Heart left ventricle (tissue), 16 donors: ENCODE data around the gene GNAT1. TPM values are rescaled to one million over a fixed set of nuclear protein-coding genes. Genes with fewer than 3 reads are reported as not detected.

Experiments
- ATAC-seq, 4 donors: fragments of 200-7000 bp; cut with Tn5 transposase; one replicate each; pipeline ENCODE4 v1.9.1; 2020 to 2022; ENCODE audit warnings: moderate library complexity in 4 of 4, mild to moderate bottlenecking in 3 of 4, moderate number of reproducible peaks in 1 of 4
- DNase-seq, 5 donors: peaks; one replicate each; pipeline ENCODE4 v3.0.0-alpha.2; 2020
- H3K27ac ChIP-seq, 12 donors: fragments of 200-600 bp; sonication (generic) in 4 of 12; one replicate each; pipeline versions ENCODE4 v1.5.0 to v1.8.0; 2016 to 2022; ENCODE audit warnings: mild to moderate bottlenecking in 2 of 12
- H3K27me3 ChIP-seq, 9 donors: fragments of 200-600 bp; sonication (generic) in 2 of 9; one replicate each; pipeline versions ENCODE4 v1.5.1 to v1.8.0; 2016 to 2022; ENCODE audit warnings: mild to moderate bottlenecking in 3 of 9
- H3K36me3 ChIP-seq, 9 donors: fragments of 200-600 bp; sonication (generic) in 2 of 9; one replicate each; pipeline versions ENCODE4 v1.5.0 to v1.8.0; 2018 to 2022; ENCODE audit warnings: mild to moderate bottlenecking in 2 of 9
- H3K4me1 ChIP-seq, 12 donors: fragments of 200-600 bp; sonication (generic) in 4 of 12; one replicate each; pipeline versions ENCODE4 v1.5.0 to v1.8.0; 2016 to 2022; ENCODE audit warnings: mild to moderate bottlenecking in 3 of 12
- H3K4me3 ChIP-seq, 12 donors: fragments of 200-600 bp; sonication (generic) in 4 of 12; one replicate each; pipeline versions ENCODE4 v1.5.0 to v1.8.0; 2017 to 2022; ENCODE audit warnings: mild to moderate bottlenecking in 9 of 12, moderate library complexity in 4 of 12
- H3K9me3 ChIP-seq, 12 donors: fragments of 200-600 bp; sonication (generic) in 4 of 12; one replicate each; pipeline versions ENCODE4 v1.5.0 to v1.8.0; 2016 to 2022; ENCODE audit warnings: mild to moderate bottlenecking in 1 of 12
- POLR2A ChIP-seq, 2 donors: fragments of 450-650 bp; IDR thresholded peaks; one replicate each; pipeline ENCODE4 v1.6.1; 2017; ENCODE audit warnings: antibody characterized with exemption in 2 of 2, mild to moderate bottlenecking in 2 of 2, moderate library complexity in 2 of 2
- WGBS, 4 donors: extraction: QIAGEN DNeasy Blood & Tissue Kit in 2 of 4; methylation state at CpG; one replicate each; pipeline versions ENCODE4 v1.1.5 to v1.1.7; 2013 to 2018; 5-methylcytosine and 5-hydroxymethylcytosine counted together
- intact Hi-C, 10 donors: fragments of 100-400 bp; cut with DNase I; formaldehyde crosslinking; loops; one replicate each; pipeline versions ENCODE4 v1.11.1 to v1.14.2; 2022
- polyA plus RNA-seq, 2 donors: library from polyadenylated mRNA; stranded (reverse); fragments of 200-250 nt; gene quantifications; one replicate each; pipeline ENCODE4 v1.2.3, GENCODE V29; 2013
- total RNA-seq, 9 donors: library from RNA; depleted of rRNA in 2 of 9; stranded (reverse); fragments of >200 nt in 2 of 9; fragmentation: NEBNext Ultra II Directional in 3 of 9; extraction: Animal tissue kit (Norgen Biotek cat#: 25700) in 3 of 9; gene quantifications; one replicate each; pipeline versions ENCODE4 v1.1.0 to v1.2.4, GENCODE V29; 2016 to 2023
- TF ChIP-seq, protein P1 (sequence below), 12 donors: fragments of 200-600 bp; sonication (generic) in 4 of 12; IDR thresholded peaks; one replicate each; pipeline versions ENCODE4 v1.5.0 to v1.8.0; 2018 to 2022; ENCODE audit warnings: antibody characterized with exemption in 12 of 12, mild to moderate bottlenecking in 5 of 12
- donor health status: ischemic (EF 13 %, LVEDD 7.1; RV severe dilation, severe dysfunction).
- donor health status: healthy with polysubstance abuse.
- donor health status: DM: no; HTN: yes; CAD: no.
- donor health status: DM: no; HTN: no; CAD: no.
- donor health status: ischemic (EF 25% LVEDD 6.9; RV normal size, moderate dysfunction).
- donor health status: ischemic (EF 25% LVEDD 5.7; RV mildly dilated, moderate dysfunction).
- donor health status: healthy.
- donor health status: DM: yes; HTN: yes; CAD: no.
- donor health status: ischemic (EF 35%, LVEDD 5.7; RV mildly dilated, moderate dysfunction).
- donor health status: nonischemic (EF 11% LVEDD 7.7; RV severe dilation, severe dysfunction).
- donor health status: DM: yes; HTN: yes; CAD: no.
- donor health status: PGD.
- donor health status: ischemic (EF 29% LVEDD 5.4; RV normal size, mild dysfunction).
- donor health status: nonischemic (EF 23%, LVEDD 6.1; RV moderate dilation, normal function).

The GNAT1 gene
- total and polyA plus RNA-seq, 11 donors = 0.40 TPM; not detected in 10

DNA sequence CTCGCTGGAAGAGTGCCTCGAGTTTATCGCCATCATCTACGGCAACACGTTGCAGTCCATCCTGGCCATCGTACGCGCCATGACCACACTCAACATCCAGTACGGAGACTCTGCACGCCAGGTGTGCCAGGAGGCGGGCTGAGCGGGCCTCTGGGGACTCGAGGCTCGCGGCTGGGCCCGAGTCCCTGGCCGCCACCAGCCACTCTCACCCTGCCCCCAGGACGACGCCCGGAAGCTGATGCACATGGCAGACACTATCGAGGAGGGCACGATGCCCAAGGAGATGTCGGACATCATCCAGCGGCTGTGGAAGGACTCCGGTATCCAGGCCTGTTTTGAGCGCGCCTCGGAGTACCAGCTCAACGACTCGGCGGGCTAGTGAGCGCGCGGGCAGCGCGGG, 1.9 kb downstream of the GNAT1 start:
- Histone ChIP-seq H3K36me3 (no peaks in the 10 kb centered on the region), H3K4me1 (peaks cover 3 to 29% (median 14%) of the 10 kb centered on the region in 12 donors), H3K4me3 (no peak overlapping the region), H3K9me3 (no peaks in the 10 kb centered on the region), H3K27ac (no peak overlapping the region), H3K27me3 (peaks cover 12 to 35% (median 21%) of the 10 kb centered on the region in 9 donors)
- TF ChIP-seq, protein P1, sequence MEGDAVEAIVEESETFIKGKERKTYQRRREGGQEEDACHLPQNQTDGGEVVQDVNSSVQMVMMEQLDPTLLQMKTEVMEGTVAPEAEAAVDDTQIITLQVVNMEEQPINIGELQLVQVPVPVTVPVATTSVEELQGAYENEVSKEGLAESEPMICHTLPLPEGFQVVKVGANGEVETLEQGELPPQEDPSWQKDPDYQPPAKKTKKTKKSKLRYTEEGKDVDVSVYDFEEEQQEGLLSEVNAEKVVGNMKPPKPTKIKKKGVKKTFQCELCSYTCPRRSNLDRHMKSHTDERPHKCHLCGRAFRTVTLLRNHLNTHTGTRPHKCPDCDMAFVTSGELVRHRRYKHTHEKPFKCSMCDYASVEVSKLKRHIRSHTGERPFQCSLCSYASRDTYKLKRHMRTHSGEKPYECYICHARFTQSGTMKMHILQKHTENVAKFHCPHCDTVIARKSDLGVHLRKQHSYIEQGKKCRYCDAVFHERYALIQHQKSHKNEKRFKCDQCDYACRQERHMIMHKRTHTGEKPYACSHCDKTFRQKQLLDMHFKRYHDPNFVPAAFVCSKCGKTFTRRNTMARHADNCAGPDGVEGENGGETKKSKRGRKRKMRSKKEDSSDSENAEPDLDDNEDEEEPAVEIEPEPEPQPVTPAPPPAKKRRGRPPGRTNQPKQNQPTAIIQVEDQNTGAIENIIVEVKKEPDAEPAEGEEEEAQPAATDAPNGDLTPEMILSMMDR (IDR thresholded peaks at IDR 0.05) = no peak
- no peak for TF ChIP-seq POLR2A (IDR thresholded peaks at IDR 0.05)
- DNase-seq (no peak), ATAC-seq (no peak)
- intact Hi-C loops = loop anchor here in 6 of 10 donors (1.0 to 10.0 kb wide), 6 partner anchors 32 to 352 kb away; partner anchors contain the start of gene HYAL2 (in 1 of the 6)
- 43 to 52% (median 47%) methylated on average over 5 to 36 of the region's 36 CpGs for WGBS, 4 donors

DNA sequence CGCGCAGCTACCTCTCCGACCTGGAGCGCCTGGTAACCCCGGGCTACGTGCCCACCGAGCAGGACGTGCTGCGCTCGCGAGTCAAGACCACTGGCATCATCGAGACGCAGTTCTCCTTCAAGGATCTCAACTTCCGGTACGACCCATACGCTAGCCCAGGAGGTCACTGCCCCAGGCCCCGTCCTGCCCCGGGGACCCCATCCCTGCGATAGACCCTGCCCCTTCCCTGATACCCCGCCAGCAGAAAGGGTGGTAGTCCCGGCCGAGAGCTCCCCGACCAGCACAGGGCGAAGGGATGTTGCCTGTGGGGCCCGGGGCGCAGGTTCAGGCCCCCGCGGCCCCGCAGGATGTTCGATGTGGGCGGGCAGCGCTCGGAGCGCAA, 2.3 kb downstream of the GNAT1 start:
- intact Hi-C loops = loop anchor here (1.0 to 10.0 kb wide), 9 partner anchors 32 to 351 kb away; partner anchors contain the start of gene HYAL2 (in 1 of the 10)
- ATAC-seq = no peak
- TF ChIP-seq, protein P1 (IDR thresholded peaks at IDR 0.05) = no peak
- no peak for TF ChIP-seq POLR2A (IDR thresholded peaks at IDR 0.05)
- 29 to 34% (median 32%) methylated on average over 12 to 34 of the region's 34 CpGs for WGBS, 4 donors
- no peak overlapping the region for H3K27ac ChIP-seq
- peaks cover 3 to 29% (median 14%) of the 10 kb centered on the region in 12 donors for H3K4me1 ChIP-seq
- H3K27me3 ChIP-seq = peaks cover 12 to 35% (median 21%) of the 10 kb centered on the region in 9 donors
- no peaks in the 10 kb centered on the region for H3K36me3 ChIP-seq
- H3K9me3 ChIP-seq = no peaks in the 10 kb centered on the region
- no peak for DNase-seq
- peak overlapping the region in 1 of 12 donors; percentile 8 for H3K4me3 ChIP-seq

DNA sequence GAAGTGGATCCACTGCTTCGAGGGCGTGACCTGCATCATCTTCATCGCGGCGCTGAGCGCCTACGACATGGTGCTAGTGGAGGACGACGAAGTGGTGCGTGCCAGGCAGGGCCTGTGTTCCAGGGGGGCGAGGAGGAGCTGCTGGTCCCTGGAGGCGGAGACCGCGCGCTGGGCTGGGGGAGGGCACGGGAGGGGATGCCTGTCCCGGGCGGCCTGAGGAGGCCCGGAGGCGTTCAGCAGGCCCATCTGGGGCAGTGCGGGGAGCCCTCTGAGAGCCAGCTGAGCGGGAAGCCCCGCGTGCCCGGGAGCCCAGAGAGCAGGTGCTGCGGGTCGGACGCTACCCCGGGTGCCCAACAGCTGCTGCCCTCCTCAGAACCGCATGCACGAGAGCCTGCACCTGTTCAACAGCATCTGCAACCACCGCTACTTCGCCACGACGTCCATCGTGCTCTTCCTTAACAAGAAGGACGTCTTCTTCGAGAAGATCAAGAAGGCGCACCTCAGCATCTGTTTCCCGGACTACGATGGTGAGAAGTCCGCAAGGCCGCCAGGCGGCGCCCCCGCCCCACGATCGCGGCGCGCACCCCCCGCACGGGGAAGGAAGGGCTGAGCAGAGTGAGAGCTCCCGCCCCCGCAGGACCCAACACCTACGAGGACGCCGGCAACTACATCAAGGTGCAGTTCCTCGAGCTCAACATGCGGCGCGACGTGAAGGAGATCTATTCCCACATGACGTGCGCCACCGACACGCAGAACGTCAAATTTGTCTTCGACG, 2.9 kb downstream of the GNAT1 start:
- no peaks in the 10 kb centered on the region for H3K36me3 ChIP-seq
- WGBS, 4 donors = 6 to 10% (median 9%) methylated on average over 38 to 70 of the region's 70 CpGs
- H3K4me1 ChIP-seq = peaks cover 3 to 25% (median 14%) of the 10 kb centered on the region in 12 donors
- no peak for TF ChIP-seq POLR2A (IDR thresholded peaks at IDR 0.05)
- TF ChIP-seq, protein P1 (IDR thresholded peaks at IDR 0.05) = peak; percentile 62 to 90 (median 83)
- H3K27me3 ChIP-seq = peaks cover 12 to 39% (median 21%) of the 10 kb centered on the region in 9 donors
- intact Hi-C loops = loop anchor here in 8 of 10 donors (1.0 to 10.0 kb wide), 7 partner anchors 32 to 350 kb away; partner anchors contain the start of gene HYAL2 (in 1 of the 8)
- DNase-seq = peak; percentile 54 to 86 (median 64)
- no peak overlapping the region for H3K27ac ChIP-seq
- H3K9me3 ChIP-seq = no peaks in the 10 kb centered on the region
- ATAC-seq = peak; percentile 45 to 72 (median 68)
- H3K4me3 ChIP-seq = peak overlapping the region in 6 of 12 donors; percentile 12 to 33 (median 15)

DNA sequence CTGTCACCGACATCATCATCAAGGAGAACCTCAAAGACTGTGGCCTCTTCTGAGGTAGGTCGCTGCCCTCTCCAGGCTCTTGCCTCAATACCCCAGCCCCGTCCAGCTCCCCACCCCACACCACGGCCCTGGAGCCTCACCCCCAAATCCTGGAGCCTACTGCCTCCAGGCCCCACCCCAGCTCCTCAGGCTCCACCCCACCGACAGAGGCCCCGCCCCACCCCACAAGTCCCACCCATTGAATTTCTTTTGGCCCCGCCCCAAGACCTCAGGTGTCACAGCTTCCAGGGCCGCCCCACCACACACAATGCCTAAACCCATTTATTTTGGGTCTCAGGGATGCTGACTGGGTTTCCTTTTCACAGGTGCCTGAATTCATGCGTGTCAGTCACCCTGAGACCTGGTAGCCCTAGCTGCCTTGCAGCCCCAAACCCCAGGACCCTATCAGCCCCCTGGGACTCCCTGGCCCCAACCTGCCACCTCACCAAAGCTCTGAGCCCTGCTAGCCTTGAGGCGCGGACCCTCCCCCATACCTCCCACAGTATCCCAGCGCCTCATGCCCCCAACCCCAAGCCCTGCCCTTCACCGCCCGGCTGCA, 3.6 kb downstream of the GNAT1 start:
- intact Hi-C loops = loop anchor here in 8 of 10 donors (1.0 to 10.0 kb wide), 7 partner anchors 31 to 350 kb away; partner anchors contain the start of gene HYAL2 (in 1 of the 8)
- H3K4me3 ChIP-seq = peak overlapping the region in 6 of 12 donors; percentile 12 to 33 (median 15)
- ATAC-seq (peak in 3 of 4 donors; percentile 25 to 38 (median 27)), DNase-seq (no peak)
- peaks cover 3 to 25% (median 14%) of the 10 kb centered on the region in 12 donors for H3K4me1 ChIP-seq
- TF ChIP-seq POLR2A (IDR thresholded peaks at IDR 0.05) = no peak
- TF ChIP-seq, protein P1 (IDR thresholded peaks at IDR 0.05) = no peak
- no peaks in the 10 kb centered on the region for H3K9me3 ChIP-seq
- H3K27ac ChIP-seq = no peak overlapping the region
- H3K27me3 ChIP-seq = peaks cover 12 to 44% (median 21%) of the 10 kb centered on the region in 9 donors
- 50 to 65% (median 63%) methylated on average over 10 to 14 of the region's 14 CpGs for WGBS, 4 donors
- no peaks in the 10 kb centered on the region for H3K36me3 ChIP-seq
